Eye (tissue), 1 donor: Measurements from ENCODE around the gene GRIK1.
"Not testable (repeated sequence)": the region's sequence is repeated elsewhere in the genome, so short reads cannot be mapped to it uniquely, and the experiment has no call there.

Source experiments
- DNase-seq: peaks from one replicate; pipeline ENCODE4 v3.0.0-alpha.2; 2015

Gene GRIK1

GRCh38 chr21:29939924-29940275 lies at the start of gene GRIK1:
Gene GRIK1 (minus strand): TSS chr21:29939996.
- no peak for DNase-seq

- no peak for DNase-seq
Measured at GRCh38 chr21:29987762-29988161, 48.0 kb upstream of the GRIK1 start.

GRCh38 chr21:29985866-29986265 lies 46.1 kb upstream of the GRIK1 start:
- DNase-seq = no peak

GRCh38 chr21:29979043-29979442 lies 39.2 kb upstream of the GRIK1 start:
- DNase-seq = peak; percentile 11

GRCh38 chr21:29975776-29976175 lies 36.0 kb upstream of the GRIK1 start:
- no peak for DNase-seq

- no peak for DNase-seq
Measured at GRCh38 chr21:29973258-29973657, 33.5 kb upstream of the GRIK1 start.

- DNase-seq = no peak
Measured at GRCh38 chr21:29961291-29962027, 21.7 kb upstream of the GRIK1 start.

- peak; percentile 61 for DNase-seq
Measured at GRCh38 chr21:29958551-29958950, 18.8 kb upstream of the GRIK1 start.

- DNase-seq = not testable (repeated sequence)
Measured at GRCh38 chr21:29958035-29958434, 18.2 kb upstream of the GRIK1 start.

GRCh38 chr21:29953690-29954089 lies 13.9 kb upstream of the GRIK1 start:
- DNase-seq = no peak

GRCh38 chr21:29953072-29953471 lies 13.3 kb upstream of the GRIK1 start:
- no peak for DNase-seq

- DNase-seq = no peak
Measured at GRCh38 chr21:29951911-29952310, 12.1 kb upstream of the GRIK1 start.

GRCh38 chr21:29949991-29950390 lies 10.2 kb upstream of the GRIK1 start:
- no peak for DNase-seq

GRCh38 chr21:29947119-29947518 lies 7.3 kb upstream of the GRIK1 start:
- no peak for DNase-seq

- no peak for DNase-seq
Measured at GRCh38 chr21:29943885-29944284, 4.1 kb upstream of the GRIK1 start.

- no peak for DNase-seq
Measured at GRCh38 chr21:29942034-29942433, 2.2 kb upstream of the GRIK1 start.

- DNase-seq = no peak
Measured at GRCh38 chr21:29940991-29941390, 1.2 kb upstream of the GRIK1 start.

- no peak for DNase-seq
Measured at GRCh38 chr21:29940361-29940760, 565 bp upstream of the GRIK1 start.

GRCh38 chr21:29939104-29939923 lies 482 bp downstream of the GRIK1 start:
- peak; percentile 83 for DNase-seq

GRCh38 chr21:29938776-29939103 lies 1.1 kb downstream of the GRIK1 start:
- no peak for DNase-seq

GRCh38 chr21:29933088-29933487 lies 6.7 kb downstream of the GRIK1 start:
- DNase-seq = no peak

- no peak for DNase-seq
Measured at GRCh38 chr21:29928537-29928936, 11.3 kb downstream of the GRIK1 start.

- DNase-seq = no peak
Measured at GRCh38 chr21:29920938-29921337, 18.9 kb downstream of the GRIK1 start.

GRCh38 chr21:29914326-29914725 lies 25.5 kb downstream of the GRIK1 start:
- no peak for DNase-seq

- DNase-seq = no peak
Measured at GRCh38 chr21:29909571-29909970, 30.2 kb downstream of the GRIK1 start.
